ENCODE measurements around the gene SLC28A1. TPM values are rescaled to one million over a fixed set of nuclear protein-coding genes. Genes with fewer than 3 reads are reported as not detected.

Gene SLC28A1
- total RNA-seq, 4 donors from 2014 or later = 0.47 TPM; not detected in 3

DNA sequence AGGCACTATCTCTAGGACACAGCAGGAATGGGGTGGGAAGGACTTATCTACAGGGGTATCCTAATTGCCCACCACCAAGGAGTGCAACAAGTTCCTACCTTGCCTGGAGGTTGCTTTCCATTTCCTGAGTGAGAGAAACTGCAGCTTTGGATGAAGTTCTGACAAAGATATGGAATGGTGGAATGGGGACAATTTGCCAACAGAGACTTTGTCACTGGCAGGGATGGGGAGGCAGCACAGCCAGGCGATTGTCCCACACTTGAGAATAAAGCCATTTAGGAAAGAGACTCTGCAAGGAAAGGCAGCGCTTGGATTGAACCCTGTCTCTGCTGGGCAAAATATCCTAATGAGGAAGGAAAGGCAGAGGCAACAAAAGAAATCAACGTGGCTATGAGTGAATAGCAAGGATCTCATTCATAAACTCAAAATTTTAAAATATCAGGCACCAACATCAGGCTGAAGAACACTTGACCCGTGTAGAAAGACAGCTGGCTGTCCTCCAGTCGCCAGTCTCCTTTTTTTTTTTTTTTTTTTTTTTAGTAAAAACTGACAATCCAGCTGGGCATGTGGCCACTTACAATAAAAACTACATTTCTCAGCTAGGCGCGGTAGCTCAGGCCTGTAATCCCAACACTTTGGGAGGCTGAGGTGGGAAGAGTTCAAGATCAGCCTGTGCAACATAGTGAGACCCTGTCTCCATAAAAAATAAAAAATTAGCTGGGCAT lies 65.5 kb downstream of the SLC28A1 start:
- H3K4me1 ChIP-seq = peaks cover 0 to 1% of the 10 kb centered on the region in 2 donors
- H3K4me3 ChIP-seq = no peak overlapping the region
- no peaks in the 10 kb centered on the region for H3K27me3 ChIP-seq
- intact Hi-C loops (cut with DNase I; ENCODE audit: low total_unique reads) (loop anchor here (10.0 kb wide), 2 partner anchors 215 to 335 kb away; no protein-coding TSS in a partner anchor), in situ Hi-C loops (cut with MboI; ENCODE audit: low sequenced_read_pairs in 4 of 4) (loop anchor here in 1 of 4 donors (5.0 kb wide), 1 partner anchor 92 kb away; no protein-coding TSS in a partner anchor)
- H3K9me3 ChIP-seq = no peaks in the 10 kb centered on the region
- ATAC-seq (no peak), DNase-seq (no peak)
- no peak overlapping the region for H3K27ac ChIP-seq
- H3K36me3 ChIP-seq = no peaks in the 10 kb centered on the region
- TF ChIP-seq, protein P1, sequence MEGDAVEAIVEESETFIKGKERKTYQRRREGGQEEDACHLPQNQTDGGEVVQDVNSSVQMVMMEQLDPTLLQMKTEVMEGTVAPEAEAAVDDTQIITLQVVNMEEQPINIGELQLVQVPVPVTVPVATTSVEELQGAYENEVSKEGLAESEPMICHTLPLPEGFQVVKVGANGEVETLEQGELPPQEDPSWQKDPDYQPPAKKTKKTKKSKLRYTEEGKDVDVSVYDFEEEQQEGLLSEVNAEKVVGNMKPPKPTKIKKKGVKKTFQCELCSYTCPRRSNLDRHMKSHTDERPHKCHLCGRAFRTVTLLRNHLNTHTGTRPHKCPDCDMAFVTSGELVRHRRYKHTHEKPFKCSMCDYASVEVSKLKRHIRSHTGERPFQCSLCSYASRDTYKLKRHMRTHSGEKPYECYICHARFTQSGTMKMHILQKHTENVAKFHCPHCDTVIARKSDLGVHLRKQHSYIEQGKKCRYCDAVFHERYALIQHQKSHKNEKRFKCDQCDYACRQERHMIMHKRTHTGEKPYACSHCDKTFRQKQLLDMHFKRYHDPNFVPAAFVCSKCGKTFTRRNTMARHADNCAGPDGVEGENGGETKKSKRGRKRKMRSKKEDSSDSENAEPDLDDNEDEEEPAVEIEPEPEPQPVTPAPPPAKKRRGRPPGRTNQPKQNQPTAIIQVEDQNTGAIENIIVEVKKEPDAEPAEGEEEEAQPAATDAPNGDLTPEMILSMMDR (IDR thresholded peaks at IDR 0.05 in 4 of 5, conservative IDR thresholded peaks at IDR 0.05 in 1 of 5) = no peak
- no peak for TF ChIP-seq POLR2A (IDR thresholded peaks at IDR 0.05)

DNA sequence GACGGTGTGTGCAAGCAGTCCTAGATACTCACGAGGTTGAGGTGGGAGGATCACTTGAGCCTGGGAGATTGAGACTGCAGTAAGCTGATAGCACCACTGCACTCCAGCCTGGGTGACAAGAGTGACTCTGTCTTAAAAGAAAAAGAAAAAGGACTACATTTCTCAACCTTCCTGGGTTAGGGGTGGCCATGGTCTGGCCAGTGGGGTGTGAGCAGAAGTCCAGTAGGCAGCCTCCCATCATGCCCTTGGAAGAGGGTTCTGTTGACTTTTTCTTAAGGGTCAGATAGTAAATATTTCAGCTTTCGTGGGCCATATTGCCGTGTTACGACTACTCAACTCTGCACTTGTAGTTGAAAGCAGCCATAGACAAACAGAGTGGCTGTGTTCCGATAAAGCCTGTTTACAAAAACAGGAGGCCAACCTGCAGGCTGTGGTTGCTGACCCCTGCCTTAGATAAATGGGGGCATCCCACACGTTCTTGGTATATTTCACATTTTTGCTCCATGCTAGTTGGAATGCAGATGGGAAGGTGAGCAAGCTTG lies 66.2 kb downstream of the SLC28A1 start:
- no peak overlapping the region for H3K4me3 ChIP-seq
- no peak overlapping the region for H3K27ac ChIP-seq
- H3K9me3 ChIP-seq = no peaks in the 10 kb centered on the region
- no peaks in the 10 kb centered on the region for H3K36me3 ChIP-seq
- DNase-seq (no peak), ATAC-seq (no peak)
- H3K4me1 ChIP-seq = peaks cover 3 to 7% of the 10 kb centered on the region in 2 donors
- in situ Hi-C loops (cut with MboI; ENCODE audit: low sequenced_read_pairs in 4 of 4) = loop anchor here in 1 of 4 donors (5.0 kb wide), 1 partner anchor 92 kb away; no protein-coding TSS in a partner anchor
- no peaks in the 10 kb centered on the region for H3K27me3 ChIP-seq
- TF ChIP-seq, protein P1 (IDR thresholded peaks at IDR 0.05 in 4 of 5, conservative IDR thresholded peaks at IDR 0.05 in 1 of 5) = no peak
- no peak for TF ChIP-seq POLR2A (IDR thresholded peaks at IDR 0.05)
- intact Hi-C loops (cut with DNase I; ENCODE audit: low total_unique reads) = loop anchor here (10.0 kb wide), 2 partner anchors 214 to 334 kb away; no protein-coding TSS in a partner anchor

DNA sequence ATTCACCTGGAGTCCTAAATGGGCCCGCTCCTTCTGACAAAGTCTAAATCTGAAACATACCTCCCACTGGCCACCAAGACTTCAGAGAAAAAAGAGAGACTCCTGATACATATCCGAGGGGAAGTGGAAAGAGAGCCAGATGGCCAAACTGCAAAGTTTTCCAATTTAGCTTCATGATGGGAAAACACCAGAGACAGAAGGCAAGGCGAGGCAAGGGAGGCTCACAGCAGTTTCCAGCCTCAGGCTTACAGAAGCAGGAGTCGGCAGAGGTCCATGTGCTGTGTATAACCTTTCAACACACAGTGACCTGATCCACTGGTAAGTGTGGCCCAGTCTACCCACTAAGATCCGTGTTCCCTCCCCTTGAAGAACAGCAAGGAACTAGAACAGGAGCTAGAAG lies 67.3 kb downstream of the SLC28A1 start:
- H3K36me3 ChIP-seq = no peaks in the 10 kb centered on the region
- H3K27ac ChIP-seq = no peak overlapping the region
- ATAC-seq = no peak
- intact Hi-C loops (cut with DNase I; ENCODE audit: low total_unique reads) = loop anchor here (10.0 kb wide), 2 partner anchors 213 to 333 kb away; no protein-coding TSS in a partner anchor
- H3K27me3 ChIP-seq = no peaks in the 10 kb centered on the region
- H3K4me3 ChIP-seq = no peak overlapping the region
- no peak for DNase-seq
- TF ChIP-seq, protein P1 (IDR thresholded peaks at IDR 0.05 in 4 of 5, conservative IDR thresholded peaks at IDR 0.05 in 1 of 5) = no peak
- no peak for TF ChIP-seq POLR2A (IDR thresholded peaks at IDR 0.05)
- in situ Hi-C loops (cut with MboI; ENCODE audit: low sequenced_read_pairs in 4 of 4) = loop anchor here in 1 of 4 donors (5.0 kb wide), 1 partner anchor 91 kb away; no protein-coding TSS in a partner anchor
- H3K4me1 ChIP-seq = peaks cover 4 to 10% of the 10 kb centered on the region in 2 donors
- H3K9me3 ChIP-seq = no peaks in the 10 kb centered on the region

DNA sequence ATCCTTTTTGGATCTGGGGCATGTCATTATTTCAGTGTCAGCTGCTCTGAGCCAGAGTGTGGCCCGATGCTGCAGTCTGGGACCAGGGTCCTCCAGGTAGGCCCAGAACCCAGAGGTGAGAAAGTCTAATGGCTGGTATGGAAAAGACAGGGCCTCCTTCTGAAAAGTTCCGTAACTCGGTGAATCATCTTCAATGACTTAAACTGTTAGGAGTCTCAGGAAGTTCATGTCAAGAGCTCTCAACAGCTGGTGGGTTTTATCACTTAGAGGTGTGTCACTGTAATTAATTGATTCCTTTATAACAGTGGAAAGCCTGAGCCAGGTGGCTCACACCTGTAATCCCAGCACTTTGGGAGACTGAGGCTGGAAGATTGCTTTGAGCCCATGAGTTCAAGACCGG lies 68.7 kb downstream of the SLC28A1 start:
- in situ Hi-C loops (cut with MboI; ENCODE audit: low sequenced_read_pairs in 4 of 4) (loop anchor here in 1 of 4 donors (5.0 kb wide), 1 partner anchor 89 kb away; no protein-coding TSS in a partner anchor), intact Hi-C loops (cut with DNase I; ENCODE audit: low total_unique reads) (loop anchor here (10.0 kb wide), 2 partner anchors 212 to 332 kb away; no protein-coding TSS in a partner anchor)
- H3K27ac ChIP-seq = no peak overlapping the region
- DNase-seq (no peak), ATAC-seq (no peak)
- H3K27me3 ChIP-seq = no peaks in the 10 kb centered on the region
- H3K9me3 ChIP-seq = no peaks in the 10 kb centered on the region
- TF ChIP-seq, protein P1 (IDR thresholded peaks at IDR 0.05 in 4 of 5, conservative IDR thresholded peaks at IDR 0.05 in 1 of 5) = no peak
- no peak for TF ChIP-seq POLR2A (IDR thresholded peaks at IDR 0.05)
- H3K4me3 ChIP-seq = no peak overlapping the region
- peaks cover 4 to 10% of the 10 kb centered on the region in 2 donors for H3K4me1 ChIP-seq
- peaks cover 0 to 3% of the 10 kb centered on the region in 2 donors for H3K36me3 ChIP-seq

All from gastrocnemius medialis (tissue), 4 donors.